ENCODE measurements around the gene CYTH1.

Gene CYTH1

DNA sequence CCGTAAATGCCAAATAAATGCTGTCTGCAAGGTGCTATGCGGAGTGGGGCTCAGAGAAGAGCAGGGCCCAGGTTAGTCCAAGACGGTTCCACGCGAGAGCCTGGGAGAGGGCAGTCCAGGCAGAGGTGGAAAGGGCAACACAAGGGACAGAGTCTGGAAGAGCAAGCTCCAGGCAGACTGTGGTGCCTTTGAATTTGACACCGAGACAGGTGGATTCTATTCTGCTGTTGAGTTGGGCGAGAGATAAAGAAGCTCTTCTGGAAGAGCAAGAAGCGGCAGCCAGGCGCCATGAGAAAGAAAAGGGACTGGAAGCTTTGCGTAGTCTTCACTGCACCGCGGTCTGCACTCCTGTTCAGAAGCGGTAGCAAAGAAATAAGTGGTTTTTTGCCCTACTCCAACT lies 55.6 kb downstream of the CYTH1 start:
- DNase-seq = no peak
- intact Hi-C loops (cut with DNase I) = no loop called here

DNA sequence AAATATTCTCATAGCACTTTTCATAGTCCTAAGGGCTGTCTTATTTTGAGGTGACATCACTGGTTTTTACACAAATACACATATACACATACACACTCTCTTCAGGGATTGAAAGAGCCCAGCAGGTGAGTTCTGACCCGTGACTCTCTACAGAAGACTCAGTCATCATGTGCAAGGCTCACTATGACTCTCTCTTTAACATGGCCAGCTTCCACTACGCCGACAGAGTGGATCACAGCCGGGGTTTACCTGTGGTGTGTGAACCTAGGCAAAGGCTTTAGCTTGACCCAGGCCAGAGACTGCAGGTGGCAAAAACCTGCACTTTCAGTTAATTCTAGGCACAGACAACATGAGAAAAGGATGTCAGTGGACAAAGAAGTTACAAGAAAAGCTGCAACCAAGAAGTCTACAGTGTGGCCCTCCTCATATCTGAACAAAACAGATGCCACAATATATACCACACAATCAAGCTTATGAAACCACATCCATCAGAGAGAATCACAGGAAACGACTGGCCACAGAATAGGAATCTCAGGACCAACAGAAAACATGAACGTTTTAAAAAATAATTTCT lies 56.5 kb downstream of the CYTH1 start:
- DNase-seq = no peak
- intact Hi-C loops (cut with DNase I) = no loop called here

DNA sequence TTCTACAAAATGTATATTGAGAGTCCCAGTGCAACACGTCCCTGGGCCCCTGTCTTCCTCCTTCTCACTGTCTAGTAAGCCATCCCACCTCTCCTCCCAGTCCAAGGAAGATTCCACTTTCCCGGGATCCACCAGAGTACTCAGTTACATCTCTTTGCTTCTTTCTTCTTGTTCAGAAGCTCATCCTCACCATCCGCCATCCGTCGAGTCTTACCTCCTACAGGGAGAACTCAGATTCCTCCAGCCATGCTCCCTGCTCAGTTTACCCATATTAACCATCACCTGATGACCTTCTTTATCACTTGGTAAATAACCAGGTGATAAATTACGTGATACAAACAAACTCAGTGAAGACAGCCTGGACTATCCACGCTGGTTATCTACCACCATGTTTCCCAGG lies 57.1 kb downstream of the CYTH1 start:
- intact Hi-C loops (cut with DNase I) = no loop called here
- DNase-seq = peak in 1 of 42 donors; percentile 61

DNA sequence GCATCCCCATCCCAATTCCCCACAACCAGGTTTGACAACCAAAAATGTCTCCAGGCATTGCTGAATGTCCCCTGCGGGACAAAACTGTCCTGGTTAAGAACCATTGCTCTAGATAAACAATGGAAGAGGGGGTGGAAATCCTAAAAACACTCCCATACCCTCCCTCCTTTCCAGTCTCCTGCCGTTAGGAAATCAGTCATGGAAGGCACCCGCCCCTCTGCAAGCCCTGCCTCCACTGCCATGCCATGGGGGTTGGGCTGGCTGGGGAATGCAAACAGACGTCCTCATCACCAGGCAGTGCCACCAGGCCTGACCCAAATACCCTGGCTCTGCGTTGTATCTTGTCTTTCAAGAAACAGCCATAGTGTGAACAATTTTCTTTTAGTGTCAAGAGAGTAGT lies 57.5 kb downstream of the CYTH1 start:
- DNase-seq = peak in 41 of 42 donors; percentile 58 to 90 (median 78)
- intact Hi-C loops (cut with DNase I) = no loop called here

DNA sequence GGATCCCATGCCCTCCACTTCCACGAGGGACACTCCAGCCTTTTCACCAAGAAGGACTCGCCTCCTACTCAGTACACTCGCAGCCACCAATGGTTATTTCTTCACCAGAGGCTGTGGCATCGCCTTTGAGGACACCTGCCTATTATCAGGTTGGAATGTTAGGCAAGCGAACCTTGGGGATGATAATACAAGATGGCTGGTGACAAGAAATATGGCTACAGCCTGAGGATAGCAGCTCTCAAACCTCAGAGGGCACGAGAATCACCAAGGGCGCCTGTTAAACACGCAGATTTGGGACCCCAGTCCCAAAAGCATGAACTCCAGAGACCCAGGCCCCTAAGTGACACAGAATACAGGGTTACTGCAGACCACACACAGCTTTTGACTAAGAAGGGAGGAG lies 58.1 kb downstream of the CYTH1 start:
- intact Hi-C loops (cut with DNase I) = no loop called here
- DNase-seq = no peak

DNA sequence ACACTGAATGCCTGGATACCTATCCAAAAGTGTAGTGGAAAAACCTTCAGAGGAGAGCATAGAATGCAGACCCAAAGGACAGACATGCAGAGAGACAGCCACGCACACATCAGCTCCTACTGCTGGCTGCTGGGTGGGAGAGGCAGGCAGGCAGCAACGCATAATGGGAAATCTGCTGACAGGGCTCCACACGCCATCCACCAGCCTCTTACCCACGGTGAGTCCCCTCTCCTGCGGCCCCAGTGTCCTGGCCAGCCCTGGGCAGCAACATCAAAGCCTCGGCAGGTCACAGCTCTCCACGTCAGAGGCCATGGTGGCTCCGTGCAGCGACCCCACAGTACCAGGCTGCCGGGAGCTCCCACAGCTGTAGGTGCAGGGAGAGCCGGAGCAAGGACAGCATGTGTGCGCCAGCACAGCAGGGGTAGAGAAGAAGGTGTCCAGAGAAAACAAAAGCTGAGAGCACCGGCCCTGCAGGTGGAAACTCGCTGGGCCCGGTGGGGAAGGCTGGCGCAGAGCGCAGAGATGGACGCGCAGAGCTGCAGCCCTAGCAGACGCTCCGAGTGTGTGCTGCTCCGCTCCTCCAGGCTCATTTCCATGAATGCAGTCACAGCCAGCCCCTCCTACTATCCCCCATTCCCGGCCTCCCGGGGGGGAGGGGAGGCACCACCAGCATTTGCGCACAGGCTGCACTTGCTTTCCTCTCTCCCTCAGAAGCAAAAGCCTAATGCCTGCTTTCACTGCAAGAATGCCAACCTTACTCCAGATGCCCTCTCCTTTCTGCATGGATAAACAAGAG lies 58.9 kb downstream of the CYTH1 start:
- intact Hi-C loops (cut with DNase I) = no loop called here
- DNase-seq = peak; percentile 90 to 98 (median 96)

DNA sequence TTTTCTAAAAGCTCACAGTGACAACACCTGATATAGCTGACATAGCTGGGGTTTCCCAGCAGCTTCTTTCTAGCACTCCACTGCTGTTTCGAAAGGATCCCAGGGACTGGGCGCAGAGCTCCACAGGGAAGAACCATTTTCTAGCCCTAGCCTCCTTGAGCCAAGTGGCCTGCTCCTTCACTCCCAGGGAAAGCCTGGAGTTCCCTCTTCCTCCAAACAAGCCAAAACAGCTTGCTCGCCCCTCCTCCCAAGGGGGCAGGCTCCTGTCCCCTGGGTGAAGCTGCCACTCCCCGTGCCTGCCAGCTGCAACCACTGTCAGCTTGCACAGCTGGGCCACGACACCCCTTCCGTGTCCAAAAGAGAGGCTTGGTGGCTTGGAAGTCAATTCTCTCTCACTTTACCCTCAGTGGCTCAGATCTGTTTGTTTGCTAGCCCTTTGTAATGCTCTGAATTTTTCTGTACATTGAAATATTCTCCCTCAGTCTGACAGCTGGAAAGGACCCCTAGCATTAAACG lies 59.8 kb downstream of the CYTH1 start:
- peak; percentile 64 to 89 (median 80) for DNase-seq
- intact Hi-C loops (cut with DNase I) = no loop called here

DNA sequence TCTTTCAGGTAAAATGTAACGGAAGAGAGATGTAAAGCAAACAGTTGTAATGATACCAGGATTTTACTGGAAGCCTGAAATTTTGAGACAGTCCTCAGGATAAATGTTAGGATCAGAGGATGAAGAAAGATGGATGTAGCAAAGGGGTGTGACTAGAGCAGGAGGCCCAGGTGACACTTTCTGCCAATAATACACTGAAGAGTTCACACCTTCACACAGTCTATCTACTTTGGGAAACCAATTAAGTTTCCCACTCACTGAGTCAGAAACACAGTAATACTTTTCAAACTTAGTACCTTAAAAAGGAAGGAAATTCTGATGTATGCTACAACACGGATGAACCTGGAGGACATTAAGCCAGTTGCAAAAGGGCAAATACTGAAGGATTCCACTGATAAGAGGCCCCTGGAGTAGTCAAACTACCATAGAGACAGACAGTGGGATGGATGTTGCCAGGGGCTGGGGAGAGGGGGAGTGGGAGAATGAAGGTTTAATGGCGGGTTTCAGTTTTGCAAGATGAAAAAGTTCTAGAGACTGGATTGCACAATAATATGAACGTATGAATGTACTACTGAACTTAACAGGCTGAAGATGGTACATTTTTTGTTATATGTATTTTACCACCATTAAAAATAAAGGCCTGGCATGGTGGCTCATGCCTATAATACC lies 62.3 kb downstream of the CYTH1 start:
- DNase-seq = peak in 9 of 42 donors; percentile 26 to 68 (median 51)
- intact Hi-C loops (cut with DNase I) = loop anchor here (2.0 to 5.0 kb wide), 2 partner anchors 25 to 63 kb away; partner anchors contain the start of gene CYTH1

DNA sequence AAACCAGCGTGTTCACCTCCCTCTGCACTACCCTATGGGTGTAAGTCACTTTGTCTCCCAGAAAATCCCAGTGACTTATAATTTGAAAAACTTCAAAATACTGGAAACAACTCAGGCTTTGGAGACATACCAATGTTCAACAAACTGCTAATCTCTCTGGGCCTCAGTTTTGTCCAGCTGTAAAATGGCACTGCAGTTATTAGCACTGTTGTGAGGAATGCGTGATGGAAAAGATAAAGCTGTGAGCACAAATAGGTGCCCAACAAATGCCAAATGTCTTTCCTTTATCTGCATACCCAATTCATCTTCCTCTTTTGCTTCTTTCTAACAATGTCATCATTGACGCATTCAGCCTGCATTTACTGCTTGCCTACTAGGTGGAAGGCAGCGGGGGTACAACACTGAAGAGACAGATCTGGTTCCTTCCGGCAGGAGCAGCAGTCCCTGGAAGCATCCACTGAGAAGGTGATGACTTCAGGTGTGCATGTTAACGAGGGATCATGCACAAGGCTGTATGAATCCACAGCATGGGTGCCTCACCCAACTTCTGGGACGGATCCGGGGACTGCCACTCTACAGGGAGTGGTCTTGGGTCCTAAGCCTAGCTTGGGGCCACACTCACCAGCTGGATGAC lies 63.4 kb downstream of the CYTH1 start:
- DNase-seq = peak in 24 of 42 donors; percentile 27 to 79 (median 55)
- intact Hi-C loops (cut with DNase I) = loop anchor here (2.0 to 5.0 kb wide), 2 partner anchors 26 to 64 kb away; partner anchors contain the start of gene CYTH1

DNA sequence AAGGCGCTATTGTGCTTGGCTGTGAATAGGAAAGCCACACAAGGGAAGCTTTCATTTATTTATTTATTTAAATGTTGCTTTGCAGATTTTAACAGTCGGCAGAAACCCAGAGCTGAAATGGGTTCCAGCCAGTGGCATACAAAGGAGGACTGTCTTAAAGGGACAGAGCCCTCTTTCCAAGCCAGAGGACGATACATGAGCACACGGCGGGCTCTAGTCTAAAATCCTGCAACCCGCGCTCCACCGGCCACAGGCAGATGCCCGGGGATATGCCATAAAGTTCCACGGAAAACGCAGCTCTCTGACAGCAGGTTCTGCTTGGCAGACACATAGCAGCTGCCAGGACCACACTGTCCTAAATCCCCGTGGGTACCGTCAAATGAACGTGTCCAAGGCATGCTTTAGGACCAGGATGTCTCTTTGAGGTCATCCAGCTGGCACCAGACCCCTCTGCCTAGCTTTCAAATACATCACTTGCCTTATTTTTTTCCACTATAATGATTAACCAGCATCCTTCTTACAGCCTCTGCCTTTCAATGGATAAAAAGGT lies 64.6 kb downstream of the CYTH1 start:
- intact Hi-C loops (cut with DNase I) = loop anchor here (5.0 kb wide), 1 partner anchor 65 kb away; the partner anchor contains the start of gene CYTH1

DNA sequence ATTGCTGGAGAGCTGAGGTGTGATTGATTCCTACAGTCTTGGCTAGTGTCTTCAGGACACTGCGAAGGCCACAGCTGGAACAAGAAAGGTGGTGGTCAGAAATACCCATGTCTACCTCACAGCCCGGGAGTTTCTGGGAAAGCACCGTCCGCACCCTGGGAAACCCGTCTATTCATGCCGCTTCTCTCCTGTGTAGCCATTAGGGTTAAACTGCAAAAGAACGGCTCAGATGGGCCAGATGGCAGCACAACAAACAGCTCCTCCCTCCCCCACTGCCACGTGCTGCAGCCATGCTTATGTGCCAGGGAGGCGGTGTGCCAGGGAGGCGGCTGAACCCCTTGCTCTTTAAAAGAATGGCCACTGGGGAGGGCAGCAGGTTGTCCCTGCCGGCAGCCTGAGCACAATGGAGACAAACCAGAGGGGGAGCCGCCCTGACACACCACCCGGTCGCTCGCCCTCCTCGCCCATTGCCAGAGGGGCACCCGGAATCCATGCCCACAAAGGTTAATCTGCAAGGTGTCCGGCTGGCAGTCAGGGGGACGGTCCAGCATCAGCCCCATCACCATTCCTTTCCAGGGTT lies 65.2 kb downstream of the CYTH1 start:
- peak; percentile 89 to 98 (median 94) for DNase-seq
- intact Hi-C loops (cut with DNase I) = loop anchor here (5.0 kb wide), 1 partner anchor 65 kb away; the partner anchor contains the start of gene CYTH1

More for the DNA sequence above, 64.6 kb downstream of the CYTH1 start:
- DNase-seq = peak; percentile 47 to 93 (median 80)

DNA sequence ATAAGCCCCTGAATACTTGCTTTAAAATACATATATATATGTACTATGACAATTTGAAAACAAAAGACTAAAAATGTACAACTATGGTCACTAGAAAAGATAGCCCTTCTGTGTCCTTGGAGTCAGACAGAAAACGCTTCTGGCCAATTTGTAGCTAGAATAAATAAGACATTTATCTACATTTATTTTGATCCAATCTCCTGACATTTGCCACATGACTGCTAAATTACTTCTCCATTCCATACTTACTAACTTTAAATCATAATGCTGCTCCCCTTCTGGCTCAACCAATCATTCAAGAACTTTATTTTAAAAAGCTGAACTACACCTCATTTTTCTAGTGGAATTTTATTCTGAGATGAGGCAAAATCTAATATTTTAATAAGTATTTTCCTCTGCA lies 65.8 kb downstream of the CYTH1 start:
- DNase-seq = no peak
- intact Hi-C loops (cut with DNase I) = loop anchor here (5.0 kb wide), 1 partner anchor 66 kb away; the partner anchor contains the start of gene CYTH1

DNA sequence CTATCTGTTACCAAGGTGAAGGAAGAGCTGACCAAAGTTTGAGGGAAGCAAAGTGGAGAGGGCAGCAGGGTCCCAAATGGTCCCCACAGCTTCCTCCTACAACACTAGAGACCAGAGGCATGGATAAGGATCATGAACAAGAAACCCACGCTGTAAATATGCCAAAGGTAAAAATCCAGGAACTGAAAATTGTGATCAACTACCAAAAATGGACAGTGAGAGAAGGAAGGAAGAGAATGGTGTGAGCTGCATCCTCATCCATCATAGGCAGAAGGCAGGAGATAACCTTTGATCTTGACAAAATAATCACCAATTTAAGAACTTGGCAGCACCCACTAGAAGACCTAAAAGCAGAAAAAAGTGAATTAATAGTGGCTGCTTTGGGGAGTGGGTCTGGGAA lies 66.2 kb downstream of the CYTH1 start:
- no peak for DNase-seq
- intact Hi-C loops (cut with DNase I) = loop anchor here (5.0 kb wide), 1 partner anchor 66 kb away; the partner anchor contains the start of gene CYTH1

DNA sequence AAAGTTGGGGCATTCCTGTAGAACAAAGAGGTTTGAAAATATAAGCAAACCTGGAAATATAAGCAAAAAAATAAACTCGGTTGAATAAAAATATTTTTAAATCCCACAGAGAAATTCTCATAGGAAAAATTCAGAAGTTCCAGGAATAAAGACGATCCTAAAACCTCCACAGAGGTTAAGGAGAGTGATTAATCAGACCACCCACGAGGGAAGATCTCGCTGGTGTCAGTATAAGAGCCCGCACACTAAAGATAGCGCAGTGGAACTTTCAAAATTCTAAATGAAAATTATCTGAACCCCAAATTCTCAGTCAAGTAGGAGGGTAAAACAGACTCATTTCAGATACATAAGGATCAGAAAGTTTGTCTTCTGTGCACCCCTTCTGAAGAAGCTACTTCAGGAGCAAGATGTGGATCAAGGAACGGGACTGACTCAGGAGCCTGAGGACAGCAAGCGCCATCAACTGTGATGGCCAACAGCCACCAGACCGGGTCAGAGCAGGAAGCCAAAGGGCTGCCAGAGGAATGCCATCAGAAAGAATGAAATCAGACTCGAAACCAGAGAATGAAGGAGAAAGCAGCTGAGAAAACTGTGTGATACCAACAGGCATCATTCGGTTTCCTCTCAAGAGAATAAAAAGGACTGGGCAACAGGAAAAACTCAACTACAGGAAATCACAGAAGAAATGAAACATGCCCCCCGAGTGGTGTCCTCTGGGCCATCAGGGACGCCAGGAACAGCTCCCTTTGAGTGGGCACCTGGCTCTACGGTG lies 66.9 kb downstream of the CYTH1 start:
- intact Hi-C loops (cut with DNase I) = loop anchor here (5.0 kb wide), 2 partner anchors 67 to 218 kb away; partner anchors contain the start of gene CYTH1
- DNase-seq = peak in 5 of 42 donors; percentile 28 to 69 (median 50)

DNA sequence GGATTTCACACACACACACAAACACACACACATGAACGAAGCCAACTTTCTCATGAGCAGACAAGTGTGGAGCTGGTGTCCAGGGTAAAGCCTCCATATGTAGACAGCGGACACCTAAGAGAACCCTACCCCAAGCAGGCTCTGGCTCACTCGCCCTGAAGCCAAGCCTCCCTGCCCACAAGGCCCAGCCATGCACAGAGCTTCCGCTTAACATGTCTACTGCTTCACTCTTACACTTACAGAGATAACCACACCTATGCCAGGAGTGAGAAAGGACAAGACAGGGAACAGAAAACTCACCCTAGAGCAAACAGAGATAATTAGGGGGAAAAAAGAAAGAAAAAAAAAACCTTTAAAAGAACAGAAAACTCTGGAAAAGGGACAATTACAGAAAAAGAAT lies 67.5 kb downstream of the CYTH1 start:
- intact Hi-C loops (cut with DNase I) = loop anchor here (5.0 kb wide), 1 partner anchor 217 kb away; no protein-coding TSS in a partner anchor
- no peak for DNase-seq

DNA sequence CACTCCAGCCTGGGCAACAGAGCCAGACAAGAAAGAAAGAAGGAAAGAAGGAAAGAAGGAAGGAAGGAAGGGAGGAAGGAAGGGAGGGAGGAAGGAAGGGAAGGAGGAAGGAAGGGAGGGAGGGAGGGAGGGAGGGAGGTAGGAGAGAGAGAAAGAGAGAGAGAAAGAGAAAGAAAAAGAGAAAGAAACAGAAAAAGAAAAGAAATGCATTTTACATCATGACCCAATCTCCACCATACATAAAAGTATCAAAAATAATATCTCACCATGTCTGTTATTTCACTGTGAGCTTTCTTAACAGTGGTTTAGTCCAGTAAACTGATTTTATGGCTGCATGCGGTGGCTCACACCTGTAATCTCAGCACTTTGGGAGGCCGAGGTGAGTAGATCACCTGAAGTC lies 70.0 kb downstream of the CYTH1 start:
- intact Hi-C loops (cut with DNase I) = loop anchor here (5.0 kb wide), 1 partner anchor 215 kb away; no protein-coding TSS in a partner anchor
- no peak for DNase-seq

DNA sequence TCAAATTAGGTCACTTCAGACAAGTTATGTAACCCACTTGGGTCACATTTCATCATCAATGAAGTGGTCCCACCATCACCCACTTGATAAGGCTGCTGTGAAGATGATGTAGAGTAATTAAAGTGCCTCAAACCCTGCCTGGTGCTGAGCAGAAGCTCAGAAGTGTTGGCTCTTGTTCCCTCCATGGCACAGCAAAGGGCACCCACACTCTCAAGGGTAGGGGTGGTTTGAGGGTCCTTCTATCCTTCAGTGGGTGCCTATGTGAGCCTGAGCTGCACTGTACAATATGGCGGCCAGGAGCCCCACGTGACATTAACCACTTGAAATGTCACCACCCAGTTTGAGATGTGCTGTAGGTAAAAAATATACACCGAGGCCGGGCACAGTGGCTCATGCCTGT lies 71.5 kb downstream of the CYTH1 start:
- DNase-seq = no peak
- intact Hi-C loops (cut with DNase I) = loop anchor here (5.0 kb wide), 1 partner anchor 213 kb away; no protein-coding TSS in a partner anchor
